ENCODE results near the gene GRIP2.

GRCh38 chr3:14558029-14558428 is 17.9 kb upstream of the GRIP2 start:
- TF ChIP-seq CTCF (IDR thresholded peaks at IDR 0.05): no peak
- no peak for TF ChIP-seq POLR2A (IDR thresholded peaks at IDR 0.05; ENCODE audit: low read depth)
- TF ChIP-seq EP300 (IDR thresholded peaks at IDR 0.05): no peak

Measured in esophagus muscularis mucosa (tissue), 4 donors.